ENCODE measurements around the gene RAD51B. TPM values are rescaled to one million over a fixed set of nuclear protein-coding genes. Genes with fewer than 3 reads are reported as not detected.
A peak's percentile ranks its signal among the peaks of the same experiment; 100 is the strongest.

Gene RAD51B
- total RNA-seq, 1 donor from 2014 or later, result 3.2 TPM

DNA sequence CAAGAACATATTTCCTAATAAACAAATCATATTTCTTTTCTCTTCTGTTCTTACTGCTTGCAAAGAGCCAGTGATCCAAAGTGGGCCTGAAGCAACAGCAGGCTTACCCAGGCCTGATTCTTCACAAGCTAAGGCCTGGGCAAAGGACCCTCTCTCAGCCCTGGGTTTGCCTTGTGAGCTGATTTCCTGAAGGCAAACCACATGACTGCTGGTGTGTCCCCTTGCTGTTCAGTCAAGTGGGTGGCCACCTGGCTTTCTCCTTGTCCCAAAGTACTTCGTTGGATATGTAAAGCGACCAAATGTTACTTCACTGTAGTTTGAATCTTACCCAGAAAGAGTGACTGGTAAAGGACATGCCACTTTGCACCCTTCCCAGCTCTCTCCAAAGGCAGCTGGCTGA lies 580.4 kb downstream of the RAD51B start:
- intact Hi-C loops (cut with micrococcal nuclease), result no loop called here
- ATAC-seq (no peak), DNase-seq (no peak)

DNA sequence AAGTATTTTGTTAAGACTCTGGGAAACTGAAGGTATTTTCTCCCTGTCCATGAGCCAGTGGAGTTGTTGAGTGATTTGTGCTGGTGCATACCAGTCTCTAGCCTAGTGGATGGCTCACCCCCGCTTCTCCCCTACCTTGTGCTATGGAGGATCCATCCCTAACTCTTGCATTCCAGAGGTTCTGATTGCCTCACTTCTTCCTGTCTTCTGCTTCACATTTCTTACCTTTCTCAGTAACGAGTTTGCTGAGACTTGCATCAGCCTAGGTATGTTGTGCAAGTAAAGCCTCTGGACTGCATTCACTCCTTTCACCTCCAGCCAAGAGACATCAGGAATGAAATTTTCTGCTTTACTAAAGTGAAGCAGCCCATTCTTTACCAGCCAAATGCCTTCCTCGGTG lies 581.7 kb downstream of the RAD51B start:
- ATAC-seq, result no peak
- no peak for DNase-seq
- intact Hi-C loops (cut with micrococcal nuclease), result no loop called here

DNA sequence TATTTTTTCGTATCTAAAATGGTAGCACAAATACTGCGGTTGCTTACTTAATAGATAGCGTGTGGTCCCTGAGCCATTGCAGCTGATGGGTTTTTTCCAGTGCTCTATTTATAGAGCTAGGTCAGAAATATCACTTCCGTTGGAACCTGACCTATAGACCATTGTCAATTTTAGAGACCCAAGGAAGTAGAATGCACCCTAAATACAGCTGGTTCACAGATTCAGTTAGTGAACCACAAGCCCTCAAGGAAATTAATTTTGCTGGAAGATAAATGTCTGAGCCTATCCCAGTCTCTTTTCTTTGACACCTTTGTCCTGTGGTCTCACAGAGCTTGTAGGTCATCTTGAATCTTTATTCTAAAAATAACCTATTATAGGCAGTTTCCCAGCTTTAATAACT lies 582.3 kb downstream of the RAD51B start:
- peak; percentile 37 for ATAC-seq
- intact Hi-C loops (cut with micrococcal nuclease), result no loop called here
- no peak for DNase-seq

DNA sequence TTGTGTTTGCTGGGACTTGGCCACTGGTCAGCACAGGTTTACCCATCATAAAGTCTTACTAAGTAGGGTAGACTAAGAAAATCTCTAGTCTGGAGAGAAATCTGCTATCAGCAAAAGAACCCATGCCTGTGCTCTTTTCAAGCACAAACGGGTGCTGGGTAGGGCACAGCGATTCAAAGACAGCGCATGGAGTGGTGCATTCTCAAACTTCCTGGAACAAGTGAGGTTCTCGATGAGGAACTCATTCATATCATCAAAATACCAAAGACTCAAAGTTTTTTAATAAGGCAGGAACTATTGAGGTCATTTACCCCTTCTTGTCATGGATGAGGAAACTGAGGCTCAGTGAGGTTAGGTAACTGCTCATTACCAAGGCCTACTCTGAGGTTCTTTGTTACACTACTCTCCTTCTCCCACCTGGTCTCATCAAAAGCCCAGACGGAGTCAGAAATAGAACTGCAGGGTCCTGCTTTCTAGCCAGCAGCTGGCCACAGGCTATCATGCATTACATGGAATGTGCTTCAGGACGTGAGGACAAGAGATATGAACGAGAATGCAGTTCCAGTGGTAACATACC lies 583.0 kb downstream of the RAD51B start:
- ATAC-seq (peak; percentile 45), DNase-seq (no peak)
- intact Hi-C loops (cut with micrococcal nuclease), result no loop called here

DNA sequence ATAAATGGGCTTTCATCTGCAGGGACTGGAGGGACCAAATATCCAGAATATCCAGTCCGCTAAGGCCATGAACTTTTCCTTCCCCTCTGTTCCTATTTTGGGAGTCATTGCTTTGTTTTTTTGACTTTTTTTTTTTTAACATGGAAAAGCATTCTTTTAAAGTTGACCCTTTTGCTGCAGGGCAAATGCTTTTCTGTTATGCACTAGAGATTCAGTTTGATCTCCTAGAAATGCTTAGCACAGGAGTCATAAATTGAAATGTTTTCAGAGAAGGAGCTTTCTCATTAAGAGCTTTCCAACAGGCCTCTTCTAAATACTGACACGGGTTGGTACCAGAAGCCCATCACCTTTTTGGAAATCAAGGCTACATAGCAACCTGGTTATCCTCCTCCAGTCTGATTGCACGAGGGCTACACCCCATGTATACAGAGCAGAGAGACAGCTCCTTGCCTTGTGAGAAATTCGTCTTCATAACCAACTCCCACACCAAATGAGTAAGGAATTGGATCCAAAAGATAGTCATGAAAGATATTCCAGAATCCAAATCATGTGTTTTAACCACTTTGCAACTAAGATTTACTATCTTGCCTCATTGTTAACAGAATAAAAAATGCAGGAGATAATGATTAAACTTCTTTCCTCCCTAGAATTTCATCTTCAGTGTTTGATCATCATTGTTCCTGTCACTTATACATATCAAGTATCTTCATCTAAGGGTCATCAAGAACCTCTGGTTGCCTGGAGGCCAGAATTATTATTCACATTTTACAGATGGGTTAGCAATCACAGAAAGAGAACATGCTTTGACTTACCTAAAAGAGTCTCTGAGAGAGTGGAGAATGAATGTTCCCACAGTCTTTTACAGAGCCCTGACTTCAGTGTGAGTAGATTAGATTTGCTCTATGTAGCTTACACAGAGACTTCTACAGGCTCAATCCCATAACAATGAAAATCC lies 583.9 kb downstream of the RAD51B start:
- no peak for DNase-seq
- intact Hi-C loops (cut with micrococcal nuclease), result no loop called here
- peak; percentile 30 for ATAC-seq

DNA sequence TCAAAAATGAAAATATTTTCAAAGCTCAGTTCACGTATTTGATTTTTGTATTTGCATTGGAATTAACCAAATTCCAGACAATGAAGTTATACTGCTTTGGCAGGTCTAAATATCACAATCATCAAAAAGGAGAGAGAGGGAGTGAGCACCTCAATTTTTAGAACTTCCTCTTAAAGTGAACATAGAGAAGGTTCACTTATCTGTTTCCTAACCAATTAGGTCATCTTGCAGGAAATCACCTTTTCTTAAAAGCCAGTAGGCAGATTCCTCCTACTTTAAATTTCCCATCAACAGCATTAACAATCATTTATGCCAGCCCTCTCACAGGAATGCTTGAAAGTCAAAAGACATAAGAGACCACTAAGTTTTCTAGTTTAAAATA lies 584.6 kb downstream of the RAD51B start:
- intact Hi-C loops (cut with micrococcal nuclease), result no loop called here
- ATAC-seq (no peak), DNase-seq (no peak)

DNA sequence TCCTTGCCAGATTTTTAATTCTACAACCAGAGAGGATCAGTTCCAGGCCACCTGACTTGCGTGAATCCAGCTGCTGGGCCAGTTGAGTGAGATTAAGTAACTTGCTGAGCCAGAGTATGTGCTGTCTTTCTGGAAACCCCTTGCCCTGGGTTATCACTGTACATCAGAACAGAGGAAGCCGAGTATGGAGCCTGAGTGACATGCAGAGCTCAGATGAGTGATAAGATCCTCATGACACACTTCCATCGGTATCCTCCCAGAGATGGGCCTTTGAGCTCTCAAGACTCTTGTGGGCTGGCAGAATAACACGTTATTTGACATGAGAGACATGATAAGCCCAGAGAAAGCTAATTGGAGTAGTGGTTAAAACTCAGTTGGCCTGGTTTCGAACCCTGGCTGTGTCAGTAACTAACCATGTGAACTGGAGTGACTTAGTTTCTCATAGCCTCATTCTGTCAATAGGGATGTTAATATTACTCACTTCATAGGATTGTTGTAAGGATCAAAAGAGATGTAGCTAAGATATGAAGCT lies 585.1 kb downstream of the RAD51B start:
- ATAC-seq (peak; percentile 20), DNase-seq (no peak)
- intact Hi-C loops (cut with micrococcal nuclease), result no loop called here

DNA sequence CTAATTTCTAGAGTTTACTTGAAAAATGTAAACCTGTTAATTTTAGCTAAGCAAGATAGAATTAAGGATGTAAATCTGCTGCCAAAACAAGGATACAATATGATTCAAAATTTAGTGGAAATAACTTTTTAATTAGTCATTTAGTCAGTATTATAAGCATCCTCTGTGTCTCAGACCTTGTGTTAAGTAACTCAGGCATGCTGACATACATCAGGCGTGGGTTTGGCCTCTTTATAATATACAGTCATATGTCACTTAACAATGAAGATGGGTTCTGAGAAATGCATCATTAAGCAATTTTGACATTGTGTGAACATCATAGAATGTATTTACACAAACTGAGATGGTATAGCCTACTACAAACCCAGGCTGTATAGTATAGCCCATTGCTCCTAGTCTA lies 586.4 kb downstream of the RAD51B start:
- no peak for DNase-seq
- intact Hi-C loops (cut with micrococcal nuclease), result no loop called here
- no peak for ATAC-seq

DNA sequence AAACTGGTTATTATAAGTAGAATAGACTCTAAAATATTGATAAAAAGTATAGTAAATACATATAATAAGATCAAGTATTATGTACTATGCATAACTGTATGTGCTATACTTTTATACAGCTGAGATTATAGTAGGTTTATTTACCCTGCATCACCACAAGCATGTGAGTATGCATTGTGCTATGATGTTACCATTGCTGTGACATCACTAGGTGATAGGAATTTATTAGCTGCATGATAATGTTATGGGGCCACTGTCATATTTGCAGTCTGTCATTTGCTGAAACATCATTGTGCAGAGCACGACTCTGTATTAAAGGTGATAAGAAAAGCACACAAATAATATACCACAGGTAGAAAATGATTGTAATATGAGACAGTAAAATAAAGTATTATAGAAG lies 587.7 kb downstream of the RAD51B start:
- ATAC-seq (no peak), DNase-seq (no peak)
- intact Hi-C loops (cut with micrococcal nuclease), result no loop called here

DNA sequence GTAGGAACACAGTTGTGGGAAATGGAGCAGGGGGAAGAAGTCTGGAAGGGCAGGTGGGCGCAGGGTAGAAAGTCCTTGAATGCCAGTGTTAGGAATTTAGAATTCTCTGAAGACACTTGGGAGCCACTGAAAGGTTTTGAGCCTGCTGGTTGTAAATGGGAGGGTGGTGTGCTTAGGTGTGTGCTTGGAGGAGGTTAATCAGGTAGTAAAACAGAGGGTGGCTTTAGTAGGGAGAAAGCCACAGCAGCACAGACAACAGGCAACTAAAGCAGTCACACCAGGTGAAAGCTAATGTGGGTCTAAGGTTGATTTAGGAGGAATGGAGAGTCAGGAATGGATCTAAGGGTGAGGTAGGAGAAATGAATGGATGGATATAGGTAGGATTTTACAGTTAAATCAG lies 588.2 kb downstream of the RAD51B start:
- no peak for ATAC-seq
- intact Hi-C loops (cut with micrococcal nuclease), result no loop called here
- DNase-seq, result no peak

DNA sequence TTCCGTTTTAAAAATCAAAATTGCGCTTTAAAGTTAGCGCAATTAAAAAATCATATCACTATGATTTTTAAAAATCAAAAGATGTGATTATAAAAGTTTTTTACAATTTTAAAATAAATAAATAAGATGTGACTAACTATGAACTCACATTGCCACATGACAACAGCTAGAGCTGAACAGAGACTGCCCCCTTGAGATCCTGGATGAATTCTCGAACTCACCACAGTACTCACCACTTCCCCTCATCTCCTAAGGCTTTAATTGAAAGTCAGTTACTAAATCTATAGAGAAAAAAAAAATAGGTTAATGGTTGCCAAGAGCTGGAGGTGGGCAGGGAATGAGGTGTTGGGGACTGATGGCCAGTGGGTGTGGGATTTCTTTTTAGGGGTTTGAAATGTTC lies 589.1 kb downstream of the RAD51B start:
- ATAC-seq, result no peak
- intact Hi-C loops (cut with micrococcal nuclease), result no loop called here
- no peak for DNase-seq

DNA sequence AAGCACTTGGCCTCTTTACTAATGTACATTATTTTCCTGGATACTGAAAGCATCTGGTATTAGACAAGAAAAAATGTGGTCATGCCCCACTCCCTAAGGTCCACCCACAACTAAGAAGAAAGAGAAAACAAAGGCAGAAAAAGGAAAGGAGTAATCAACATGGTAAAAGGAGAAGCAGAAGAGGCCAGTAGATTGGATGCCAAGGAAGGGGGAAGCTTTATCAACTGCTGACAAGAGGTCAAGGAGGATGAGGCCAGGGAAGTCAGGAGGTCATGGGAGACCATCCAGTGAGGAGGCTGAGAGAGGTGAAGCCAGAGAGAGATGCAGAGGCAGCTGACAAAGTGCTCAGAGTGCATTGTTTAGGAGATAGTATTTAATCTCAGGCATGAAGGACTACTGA lies 589.8 kb downstream of the RAD51B start:
- intact Hi-C loops (cut with micrococcal nuclease), result no loop called here
- ATAC-seq, result peak; percentile 40

DNA sequence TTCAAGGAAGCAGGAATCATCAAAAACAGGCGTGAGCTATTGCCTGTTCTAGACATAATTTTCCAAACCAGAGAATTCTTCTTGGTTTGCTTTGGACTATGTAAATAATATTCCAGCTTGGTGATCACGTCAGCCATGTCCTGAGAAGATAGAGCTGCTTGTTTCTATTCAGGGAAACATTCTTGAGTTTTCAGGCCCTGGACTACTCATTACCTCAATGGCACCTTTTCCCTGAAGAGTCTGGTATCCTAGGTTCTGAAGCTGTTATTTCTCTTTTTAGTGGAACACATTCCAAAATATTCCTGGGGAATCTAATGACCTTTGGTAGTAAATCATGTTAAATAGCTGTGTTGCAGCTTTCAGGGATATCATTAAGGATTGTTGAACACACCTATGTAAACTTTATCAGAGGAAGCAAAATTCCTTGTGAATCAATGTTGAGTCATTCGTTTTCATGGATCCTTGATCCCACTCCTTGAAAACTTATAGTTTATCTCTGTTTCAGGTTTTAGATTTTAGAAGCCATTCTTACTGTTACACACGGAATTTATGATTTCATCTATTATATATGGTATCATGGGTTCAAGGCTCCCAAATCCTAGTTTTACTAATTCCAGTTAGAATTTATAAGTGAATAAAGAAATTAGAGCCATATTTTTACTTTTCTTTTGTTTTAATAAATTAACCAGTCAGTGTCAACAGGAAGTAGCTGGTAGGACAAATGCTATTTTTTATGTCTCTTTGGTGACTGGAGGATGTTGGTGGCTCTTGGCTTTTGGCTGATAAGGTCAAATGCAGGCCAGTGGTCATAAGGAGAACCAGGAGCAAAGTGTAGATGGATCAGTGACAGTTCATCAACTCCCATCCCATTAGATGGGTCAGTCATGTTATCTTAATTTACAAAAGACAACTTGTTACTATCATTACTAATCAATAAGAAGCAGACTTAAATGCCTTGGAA lies 593.2 kb downstream of the RAD51B start:
- DNase-seq, result no peak
- intact Hi-C loops (cut with micrococcal nuclease), result no loop called here
- ATAC-seq, result no peak

More for the DNA sequence above, 589.8 kb downstream of the RAD51B start:
- DNase-seq, result no peak

DNA sequence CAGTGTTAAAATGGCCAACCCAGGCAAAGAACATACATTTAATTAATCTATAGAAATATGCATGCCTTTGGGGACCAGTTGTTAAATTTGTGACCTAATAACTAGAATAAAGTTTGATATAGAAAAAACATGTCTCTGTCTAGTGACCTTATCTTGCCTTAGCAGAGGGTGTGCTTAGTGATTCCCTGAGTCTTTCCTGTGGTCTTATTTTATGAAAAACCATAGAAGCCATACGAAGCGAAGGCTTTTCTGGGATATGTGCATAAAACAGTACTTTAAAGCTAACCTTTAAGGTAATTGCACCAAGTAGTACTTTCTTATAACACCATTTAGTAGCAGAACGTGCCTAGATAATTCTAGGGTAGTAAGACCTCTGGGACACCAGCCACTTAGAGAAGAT lies 593.9 kb downstream of the RAD51B start:
- no peak for ATAC-seq
- intact Hi-C loops (cut with micrococcal nuclease), result no loop called here

DNA sequence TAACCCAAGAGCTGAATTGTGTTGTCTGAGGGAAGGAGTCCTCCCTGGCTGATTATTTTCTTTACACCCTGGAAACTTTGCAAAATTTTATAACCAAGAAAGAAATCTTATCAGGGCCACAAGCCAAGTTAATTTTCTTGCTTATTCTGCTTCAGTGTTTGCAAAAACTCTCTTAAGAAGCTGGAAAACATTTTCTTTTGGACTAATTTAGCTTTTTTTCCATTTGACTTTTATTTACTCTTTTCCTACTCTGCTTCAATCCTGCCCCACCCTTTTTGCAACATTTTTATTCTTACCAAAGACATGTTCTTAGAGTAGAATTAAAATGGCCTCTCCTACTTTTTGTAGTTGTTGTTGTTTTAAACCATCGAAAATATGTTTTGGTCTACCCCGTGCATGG lies 594.5 kb downstream of the RAD51B start:
- DNase-seq (no peak), ATAC-seq (no peak)
- intact Hi-C loops (cut with micrococcal nuclease), result no loop called here

More for the DNA sequence above, 593.9 kb downstream of the RAD51B start:
- DNase-seq, result no peak

DNA sequence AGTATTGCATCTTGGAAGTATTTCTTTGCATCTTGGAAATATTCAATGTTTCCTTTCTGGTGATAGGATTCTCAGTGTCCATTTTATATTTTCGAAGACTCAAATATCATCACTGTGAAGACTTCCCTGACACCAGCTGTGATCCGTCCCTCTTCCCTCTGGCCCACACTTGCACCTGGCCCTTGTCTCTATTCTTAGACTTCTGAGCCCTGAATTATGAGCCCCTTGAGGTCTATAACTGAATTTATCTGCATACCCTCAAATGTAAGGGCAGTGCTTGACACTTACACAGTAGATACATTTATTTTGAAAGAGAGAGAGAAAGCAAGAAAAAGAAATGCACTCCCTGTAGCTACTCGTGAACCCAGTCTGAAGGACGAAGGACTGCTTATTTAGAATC lies 596.6 kb downstream of the RAD51B start:
- ATAC-seq, result no peak
- no peak for DNase-seq
- intact Hi-C loops (cut with micrococcal nuclease), result no loop called here

DNA sequence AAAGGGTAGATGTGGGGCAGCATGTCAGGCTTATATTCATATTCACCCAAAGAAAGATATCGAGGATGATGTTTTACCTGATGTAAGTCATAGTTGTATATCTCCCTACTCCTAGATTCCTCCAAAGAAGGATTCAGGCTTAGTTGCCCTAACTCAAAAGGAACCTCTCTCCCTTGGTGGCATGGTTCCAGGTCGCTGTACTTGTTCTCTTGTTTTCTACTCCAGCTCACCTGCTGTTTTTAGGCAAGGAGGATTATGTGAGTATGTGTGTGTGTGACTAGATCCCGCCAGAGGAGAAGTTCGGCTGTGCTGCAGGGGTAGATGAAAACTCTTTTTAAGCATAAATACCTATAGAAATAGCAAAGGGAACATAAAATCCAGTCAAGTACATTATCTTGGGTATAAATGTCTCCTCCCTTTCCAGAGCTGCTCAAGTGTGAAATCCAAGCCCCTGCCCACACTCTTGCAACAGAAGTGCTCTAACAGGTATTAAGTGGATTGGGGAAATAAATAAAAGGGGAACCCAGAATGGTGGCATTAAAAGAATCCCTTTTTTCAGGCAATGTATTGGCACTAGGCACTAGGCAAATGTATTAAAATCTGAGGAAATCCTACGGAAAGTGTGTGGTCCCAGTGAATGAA lies 597.6 kb downstream of the RAD51B start:
- DNase-seq, result no peak
- ATAC-seq, result no peak
- intact Hi-C loops (cut with micrococcal nuclease), result no loop called here

DNA sequence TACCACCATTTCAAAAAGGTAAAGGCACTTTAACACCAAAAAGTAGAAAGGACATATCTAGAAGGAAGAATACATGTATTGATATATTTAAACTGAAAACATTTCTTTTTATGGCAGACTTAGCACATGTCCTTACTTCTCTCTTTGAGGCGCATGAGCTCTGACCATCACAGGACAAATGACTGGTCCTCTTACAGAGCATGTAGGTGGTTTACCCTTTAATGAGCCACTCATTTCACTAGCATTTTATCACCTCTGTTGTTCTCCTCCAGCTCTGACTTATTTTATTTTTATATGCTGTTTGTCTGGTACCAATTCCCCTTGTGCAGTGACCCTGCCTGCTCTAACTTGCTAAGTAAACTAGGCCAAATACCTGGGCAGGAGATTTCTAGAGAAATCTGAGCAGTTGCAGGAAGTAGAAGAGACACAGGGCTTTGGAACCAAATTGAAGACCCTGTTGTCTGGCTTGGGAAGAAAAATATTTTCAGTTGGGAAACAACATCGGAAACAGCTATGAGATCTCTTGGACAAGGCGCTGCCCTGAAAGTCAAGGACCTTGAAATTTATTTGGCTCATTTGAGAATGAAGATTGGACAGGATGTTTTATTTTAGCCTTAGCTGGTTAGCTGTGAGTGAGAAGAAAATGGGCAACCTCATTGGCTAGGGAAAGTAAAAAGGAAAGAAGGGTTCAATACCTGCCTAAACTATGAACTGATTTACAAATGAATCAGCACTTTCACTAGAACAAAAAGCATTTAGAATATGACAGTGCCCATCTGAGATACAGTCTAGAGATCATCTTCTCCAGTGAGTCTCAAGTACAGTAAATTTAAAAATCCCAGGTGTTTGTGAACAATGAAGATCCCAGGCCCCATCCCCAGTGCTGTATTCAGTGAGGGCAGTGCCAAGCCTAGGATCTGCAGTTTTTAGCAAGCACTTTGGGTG lies 598.9 kb downstream of the RAD51B start:
- ATAC-seq, result no peak
- intact Hi-C loops (cut with micrococcal nuclease), result no loop called here
- no peak for DNase-seq

Measured in left ventricle myocardium superior (tissue), 1 donor.